ENCODE measurements around the gene TMEM131.
"Not testable (repeated sequence)": the region's sequence is repeated elsewhere in the genome, so short reads cannot be mapped to it uniquely, and the experiment has no call there.

TMEM131 gene

GRCh38 chr2:97911206-97911921 lies 84.4 kb downstream of the TMEM131 start:
- no peak for DNase-seq (ENCODE audit: low spot score)

DNA sequence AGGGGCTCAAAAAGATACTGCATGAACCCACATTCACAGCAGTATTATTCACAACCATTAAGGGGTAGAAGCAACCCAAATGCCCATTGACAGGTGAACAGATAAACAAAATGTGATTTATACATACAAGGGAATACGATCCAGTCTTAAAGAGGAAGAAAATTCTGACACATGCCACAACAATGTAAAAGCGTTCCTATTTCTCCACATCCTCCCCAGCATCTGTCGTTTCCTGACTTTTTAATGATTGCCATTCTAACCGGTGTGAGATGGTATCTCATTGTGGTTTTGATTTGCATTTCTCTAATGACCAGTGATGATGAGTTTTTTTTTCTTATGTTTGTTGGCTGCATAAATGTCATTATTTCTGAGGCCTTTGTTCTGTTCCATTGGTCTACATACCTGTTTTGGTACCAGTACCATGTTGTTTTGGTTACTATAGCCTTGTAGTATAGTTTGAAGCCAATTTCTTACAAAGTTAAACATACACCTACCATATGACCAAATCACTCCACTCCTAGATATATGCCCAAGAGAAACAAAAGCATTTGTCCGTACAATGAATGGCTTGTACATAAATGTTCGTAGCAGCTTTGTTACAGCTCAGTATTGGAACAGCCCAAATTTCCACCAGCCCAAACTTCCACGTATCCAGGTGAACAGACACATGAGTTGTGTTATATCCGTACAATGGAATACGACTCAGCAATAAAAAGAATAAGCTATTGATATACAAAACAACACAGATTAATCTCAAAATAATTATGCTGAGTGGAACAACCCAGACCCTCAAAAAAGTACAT lies 85.1 kb downstream of the TMEM131 start:
- DNase-seq (ENCODE audit: low spot score) = no peak

- DNase-seq (ENCODE audit: low spot score) = no peak
Observed at GRCh38 chr2:97908208-97908676, 87.5 kb downstream of the TMEM131 start.

GRCh38 chr2:97907369-97908100 lies 88.2 kb downstream of the TMEM131 start:
- no peak for DNase-seq (ENCODE audit: low spot score)

GRCh38 chr2:97906307-97906706 lies 89.4 kb downstream of the TMEM131 start:
- DNase-seq (ENCODE audit: low spot score) = no peak

DNA sequence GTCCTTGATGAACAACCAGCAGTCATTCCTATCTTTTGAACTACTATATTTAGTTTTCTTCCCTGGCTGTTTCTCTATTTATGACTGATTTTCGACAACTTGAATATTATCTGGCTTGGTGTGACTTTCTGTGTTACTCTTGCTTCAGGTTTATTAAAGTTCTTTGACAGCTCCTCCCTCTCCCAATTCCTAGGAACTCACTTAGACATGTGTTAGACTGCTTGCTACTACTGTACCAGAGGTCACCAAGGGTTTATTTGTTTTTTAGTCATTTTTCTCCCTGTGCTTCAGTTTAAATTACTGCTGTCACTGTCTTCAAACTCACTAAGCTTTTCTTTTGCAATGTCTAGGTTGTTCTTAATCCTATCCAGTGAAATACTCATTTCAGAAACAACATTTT lies 90.5 kb downstream of the TMEM131 start:
- DNase-seq (ENCODE audit: low spot score) = no peak

DNA sequence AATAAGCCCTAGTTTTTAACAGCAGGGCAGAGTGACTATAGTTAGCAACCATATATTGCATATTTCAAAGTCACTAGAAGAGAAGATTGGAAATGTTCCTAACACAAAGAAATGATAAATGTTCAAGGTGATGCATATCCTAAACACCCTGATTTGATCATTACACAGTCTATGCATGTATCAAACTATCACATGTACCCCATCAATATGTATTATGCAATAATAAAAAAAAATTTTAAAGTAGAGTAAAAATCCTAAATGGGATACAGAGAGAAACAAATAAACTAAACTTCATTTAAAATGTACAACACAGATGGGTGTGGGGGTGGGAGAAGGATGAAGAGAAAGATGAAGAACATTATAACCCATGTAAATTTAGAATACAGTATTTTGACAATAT lies 93.9 kb downstream of the TMEM131 start:
- no peak for DNase-seq (ENCODE audit: low spot score)

DNA sequence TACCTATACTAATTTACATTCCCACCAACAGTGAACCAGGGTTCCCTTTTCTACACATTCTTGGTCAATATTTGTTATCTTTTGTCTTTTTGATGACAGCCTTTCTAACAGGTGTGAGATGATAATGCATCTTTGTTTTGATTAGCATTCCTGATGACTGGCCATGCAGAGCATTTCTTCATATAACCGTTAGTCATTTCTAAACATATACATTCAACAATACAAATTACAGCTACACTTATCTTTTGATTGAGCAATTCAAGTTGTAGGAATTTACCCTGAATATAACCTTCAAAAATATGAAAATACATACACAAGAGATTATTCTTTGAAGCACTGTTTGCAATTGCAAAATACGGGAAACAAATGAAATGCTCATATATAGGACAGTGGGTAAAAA lies 94.9 kb downstream of the TMEM131 start:
- DNase-seq (ENCODE audit: low spot score) = no peak

GRCh38 chr2:97893042-97893441 lies 102.7 kb downstream of the TMEM131 start:
- DNase-seq (ENCODE audit: low spot score) = not testable (repeated sequence)

DNA sequence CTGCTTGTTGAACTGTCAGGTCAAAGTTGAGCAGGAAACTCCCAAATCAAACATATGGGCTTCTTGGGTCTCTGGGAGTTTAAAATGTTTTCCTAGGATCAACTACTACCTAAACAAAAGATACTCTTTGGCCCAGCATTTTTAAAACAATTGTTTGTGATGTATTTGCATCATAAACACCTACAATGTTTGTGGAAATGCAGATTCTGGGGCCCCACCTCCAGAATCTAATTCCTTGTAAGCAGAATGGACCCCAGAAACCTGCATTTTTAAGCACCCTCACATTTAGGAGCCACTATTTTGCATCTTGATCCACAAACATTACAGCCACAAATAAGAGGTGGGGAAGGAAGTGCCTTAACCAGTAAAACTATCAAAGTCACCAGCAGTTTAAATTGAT lies 104.1 kb downstream of the TMEM131 start:
- DNase-seq (ENCODE audit: low spot score) = no peak

DNA sequence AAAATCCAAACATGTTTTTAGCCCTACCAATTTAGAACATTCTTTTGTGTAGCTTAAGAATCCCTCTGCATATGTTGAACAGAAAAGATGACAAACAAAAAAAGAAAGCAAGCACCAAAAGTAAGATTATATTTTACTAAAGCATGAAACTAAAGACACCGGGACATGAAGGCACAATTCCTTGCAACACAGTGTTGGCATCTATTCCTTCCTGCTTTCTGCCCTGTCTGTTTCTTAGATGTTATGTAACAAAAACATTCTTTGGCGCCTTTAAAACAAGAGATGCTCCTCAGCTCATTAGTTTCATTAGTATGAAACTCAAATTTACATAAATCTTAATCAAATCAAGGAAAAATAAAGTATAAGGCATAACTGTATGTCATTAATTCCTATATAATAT lies 106.6 kb downstream of the TMEM131 start:
- no peak for DNase-seq (ENCODE audit: low spot score)

DNA sequence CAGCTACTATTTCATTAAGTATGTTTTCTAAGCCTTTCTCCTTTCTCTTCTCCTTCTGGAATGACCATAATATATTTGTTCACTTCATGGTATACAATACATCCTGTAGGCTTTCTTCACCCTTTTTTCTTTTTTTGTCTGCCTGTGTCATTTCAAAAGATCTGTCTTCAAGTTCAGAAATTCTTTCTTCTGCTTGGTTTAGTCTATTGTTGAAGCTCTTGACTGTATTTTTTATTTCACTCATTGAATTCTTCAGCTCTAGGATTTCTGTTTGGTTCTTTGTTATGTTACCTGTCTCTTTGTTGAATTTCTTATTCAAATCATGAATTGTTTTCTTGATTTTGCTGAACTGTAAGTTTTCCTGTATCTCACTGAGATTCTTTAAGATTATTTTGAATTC lies 109.9 kb downstream of the TMEM131 start:
- DNase-seq (ENCODE audit: low spot score) = no peak

GRCh38 chr2:97880334-97880733 lies 115.4 kb downstream of the TMEM131 start:
- no peak for DNase-seq (ENCODE audit: low spot score)

DNA sequence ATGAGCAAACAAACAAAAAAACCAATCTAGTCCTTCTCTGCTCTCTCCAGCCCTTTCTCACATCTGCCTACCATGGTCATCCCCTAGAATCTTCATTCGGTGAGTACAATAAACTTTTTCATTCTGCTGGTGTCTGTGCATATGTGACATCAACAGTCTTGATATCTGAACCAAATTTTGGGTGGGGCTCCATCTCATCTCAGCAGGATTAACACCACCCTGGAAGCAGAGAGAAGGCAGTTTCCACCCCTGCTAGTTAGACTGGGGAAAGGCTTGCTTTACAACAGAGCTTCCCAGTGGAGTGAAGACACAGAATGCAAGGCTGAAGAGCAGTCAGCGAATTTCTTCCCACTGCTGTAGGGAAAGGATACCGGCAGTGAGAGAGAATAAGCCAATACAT lies 116.9 kb downstream of the TMEM131 start:
- DNase-seq (ENCODE audit: low spot score) = peak; percentile 21

DNA sequence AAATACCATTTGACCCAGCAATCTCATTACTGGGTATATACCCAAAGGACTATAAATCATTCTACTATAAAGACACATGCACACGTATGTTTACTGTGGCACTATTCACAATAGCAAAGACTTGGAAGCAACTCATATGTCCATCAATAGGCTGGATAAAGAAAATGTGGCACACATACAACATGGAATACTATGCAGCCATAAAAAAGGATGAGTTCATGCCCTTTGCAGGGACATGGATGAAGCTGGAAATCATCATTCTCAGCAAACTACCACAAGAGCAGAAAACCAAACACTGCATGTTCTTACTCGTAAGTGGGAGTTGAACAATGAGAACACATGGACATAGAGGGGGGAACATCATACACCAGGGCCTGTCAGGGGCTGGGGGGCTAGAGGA lies 117.4 kb downstream of the TMEM131 start:
- DNase-seq (ENCODE audit: low spot score) = not testable (repeated sequence)

GRCh38 chr2:97871096-97871780 lies 124.5 kb downstream of the TMEM131 start:
- DNase-seq (ENCODE audit: low spot score) = no peak

DNA sequence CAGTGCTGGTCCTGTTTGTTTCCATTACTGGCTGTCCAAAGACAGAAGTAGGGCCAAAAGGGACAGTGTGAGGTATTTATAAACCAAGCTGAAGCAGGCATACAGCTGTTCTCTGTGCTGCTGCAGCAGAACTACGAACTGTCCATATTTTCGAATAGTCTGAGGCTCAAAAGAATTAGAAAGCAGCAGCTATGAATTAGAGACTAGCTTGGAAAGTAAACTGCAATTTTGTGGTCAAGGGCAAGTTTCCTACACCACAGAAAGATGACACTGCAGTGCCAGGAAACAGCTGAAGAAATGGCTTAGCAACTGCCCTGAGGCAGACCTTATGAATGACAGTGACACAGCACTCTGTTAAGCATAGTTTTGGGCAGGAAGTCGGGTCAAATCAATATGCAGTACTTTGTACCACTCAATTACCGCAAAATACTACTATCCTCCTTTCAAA lies 125.3 kb downstream of the TMEM131 start:
- DNase-seq (ENCODE audit: low spot score) = peak; percentile 11

DNA sequence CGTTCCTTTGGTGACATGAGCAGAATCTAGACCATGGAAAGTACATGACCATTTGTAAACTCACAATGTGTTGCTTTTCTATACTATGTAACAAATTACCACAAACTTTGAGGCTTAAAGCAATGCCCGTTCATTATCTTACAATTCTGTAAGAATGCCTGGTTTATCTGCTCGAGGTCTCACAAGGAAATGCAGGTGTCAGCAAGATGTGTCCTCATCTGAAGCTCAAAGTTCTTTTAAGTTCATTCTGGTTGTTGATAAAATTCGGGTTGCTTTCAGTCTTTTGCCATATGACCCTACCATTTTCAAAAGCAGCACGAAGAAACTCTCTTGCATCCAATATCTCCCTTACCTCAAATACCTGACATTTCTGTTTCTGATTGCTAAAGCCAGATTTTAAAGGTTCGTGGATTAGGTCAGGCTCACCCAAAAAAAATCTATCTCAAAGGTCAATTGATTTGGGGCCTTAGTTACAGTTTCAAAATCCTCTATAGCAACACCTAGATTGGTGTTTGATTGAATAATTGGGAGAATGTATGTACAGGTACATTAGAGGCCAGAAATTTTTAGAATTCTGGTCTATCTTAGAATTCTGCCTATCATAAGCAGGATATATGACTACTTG lies 125.9 kb downstream of the TMEM131 start:
- DNase-seq (ENCODE audit: low spot score) = no peak

- no peak for DNase-seq (ENCODE audit: low spot score)
Observed at GRCh38 chr2:97868986-97869721, 126.6 kb downstream of the TMEM131 start.

- no peak for DNase-seq (ENCODE audit: low spot score)
Observed at GRCh38 chr2:97863829-97864228, 131.9 kb downstream of the TMEM131 start.

DNA sequence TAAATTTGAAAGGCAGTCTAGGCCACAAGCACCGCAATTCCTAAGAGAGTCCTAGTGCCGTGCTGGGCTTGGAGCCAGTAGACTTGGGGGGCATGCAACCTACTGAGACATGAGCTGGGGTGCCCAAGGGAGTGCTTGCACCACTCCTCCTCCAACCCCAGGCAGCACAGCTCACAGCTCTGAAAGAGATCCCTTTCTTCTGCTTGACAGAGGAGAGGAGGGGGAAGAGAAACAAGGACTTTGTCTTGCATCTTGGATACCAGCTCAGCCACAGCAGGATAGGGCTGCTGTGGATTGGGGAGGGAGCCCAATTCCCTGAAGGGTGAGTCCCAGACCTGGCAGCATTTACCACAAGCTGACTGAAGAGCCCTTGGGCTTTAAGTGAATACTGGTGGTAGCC lies 134.6 kb downstream of the TMEM131 start:
- no peak for DNase-seq (ENCODE audit: low spot score)
